H1 (cell line): ENCODE data around the gene NANOGP8. TPM values are rescaled to one million over a fixed set of nuclear protein-coding genes. Genes with fewer than 3 reads are reported as not detected.

ENCODE experiments used
- CTCF ChIA-PET: fragments of 300-600 bp; sonication (Branson Sonifier 250); formaldehyde crosslinking; loops from one replicate; lab custom pipeline; 2021; ENCODE audit not compliant: partially characterized antibody; lab: Charles Lee
- POLR2A ChIA-PET: fragments of 300-600 bp; sonication (Branson Sonifier 250); formaldehyde crosslinking; loops from one replicate; lab custom pipeline; 2021; ENCODE audit warnings: inconsistent platforms; ENCODE audit not compliant: partially characterized antibody; lab: Charles Lee
- DNase-seq, 2 experiments: peaks; one replicate each; pipeline versions ENCODE4 v3.0.0 to v3.0.0-alpha.2; 2010 to 2022; ENCODE audit warnings: low spot score in 2 of 2, low read depth in 1 of 2, mixed read lengths in 1 of 2
- FAIRE-seq: peaks from 2 replicates; lab custom pipeline; 2011; peaks lifted over from hg19 to GRCh38; lab: Jason Lieb, UNC
- H2AFZ ChIP-seq: 2 replicates; pipeline ENCODE4 v1.8.1; 2012; ENCODE audit warnings: low read length, inconsistent platforms
- H2AK5ac ChIP-seq: 2 replicates; pipeline ENCODE4 v1.6.1; 2013; ENCODE audit warnings: low read depth, low read length
- H2BK120ac ChIP-seq: replicated peaks from 2 replicates; pipeline ENCODE3; 2013; ENCODE audit warnings: low read depth, low read length, inconsistent platforms
- H2BK12ac ChIP-seq: 2 replicates; pipeline ENCODE4 v1.6.1; 2013; ENCODE audit warnings: low read depth, low read length
- H2BK15ac ChIP-seq: 2 replicates; pipeline ENCODE4 v1.6.1; 2013; ENCODE audit warnings: low read length
- H2BK20ac ChIP-seq: 2 replicates; pipeline ENCODE4 v1.6.1; 2013; ENCODE audit warnings: low read length
- H2BK5ac ChIP-seq: 2 replicates; pipeline ENCODE4 v1.6.1; 2013; ENCODE audit warnings: low read depth, low read length
- H3K14ac ChIP-seq: 2 replicates; pipeline ENCODE4 v1.6.1; 2013; ENCODE audit warnings: inconsistent platforms; ENCODE audit not compliant: insufficient read length
- H3K18ac ChIP-seq: 2 replicates; pipeline ENCODE4 v1.6.1; 2013; ENCODE audit warnings: low read length; ENCODE audit errors: extremely low read depth
- H3K23ac ChIP-seq: 2 replicates; pipeline ENCODE4 v1.6.1; 2013; ENCODE audit warnings: inconsistent platforms; ENCODE audit not compliant: insufficient read length
- H3K23me2 ChIP-seq: 2 replicates; pipeline ENCODE4 v1.6.1; 2013; ENCODE audit warnings: low read depth, low read length
- H3K27ac ChIP-seq: 2 replicates; pipeline ENCODE4 v1.6.1; 2011; ENCODE audit warnings: low read depth, low read length, inconsistent platforms
- H3K27me3 ChIP-seq, 4 experiments: replicated peaks in 1 of 4; 1 replicate in 1 of 4; 2 replicates in 3 of 4; pipeline versions ENCODE4 v1.6.1 to v1.8.1; 2011 to 2013; ENCODE audit warnings: low read length in 3 of 4, mild to moderate bottlenecking in 3 of 4, inconsistent platforms in 2 of 4, mixed read lengths in 2 of 4, moderate library complexity in 1 of 4; ENCODE audit not compliant: control insufficient read depth in 3 of 4, insufficient read depth in 3 of 4; ENCODE audit errors: extremely low read depth in 1 of 4
- H3K36me3 ChIP-seq, 4 experiments: 2 replicates each; pipeline versions ENCODE4 v1.6.1 to v1.8.1; 2011 to 2013; ENCODE audit warnings: mild to moderate bottlenecking in 4 of 4, low read length in 3 of 4, moderate library complexity in 2 of 4, control low read depth in 1 of 4, inconsistent platforms in 1 of 4; ENCODE audit not compliant: insufficient read depth in 4 of 4, control insufficient read depth in 2 of 4
- H3K4ac ChIP-seq: replicated peaks from 2 replicates; pipeline ENCODE3; 2013; ENCODE audit warnings: low read length, low read depth, mixed read lengths, inconsistent platforms; ENCODE audit not compliant: insufficient read length
- H3K4me1 ChIP-seq, 4 experiments: replicated peaks in 1 of 4; 1 replicate in 1 of 4; 2 replicates in 3 of 4; pipeline versions ENCODE4 v1.6.1 to v1.8.1; 2011 to 2013; ENCODE audit warnings: low read length in 3 of 4, inconsistent platforms in 2 of 4, mixed read lengths in 1 of 4; ENCODE audit not compliant: insufficient read depth in 4 of 4, control insufficient read depth in 3 of 4
- H3K4me2 ChIP-seq, 2 experiments: 2 replicates each; pipeline versions ENCODE4 v1.6.1 to v1.8.1; 2011 to 2013; ENCODE audit warnings: low read depth in 2 of 2, low read length in 2 of 2, control low read depth in 1 of 2, inconsistent platforms in 1 of 2, mild to moderate bottlenecking in 1 of 2; ENCODE audit not compliant: insufficient read depth in 1 of 2
- H3K4me3 ChIP-seq, 4 experiments: fragments of 200-600, 300-600 bp in 1 of 4; sonication (generic), shearing (Covaris generic), sonication (Bioruptor Twin) in 1 of 4; 2 replicates each; pipeline versions ENCODE4 v1.5.1 to v1.8.1; 2011 to 2016; ENCODE audit warnings: low read length in 4 of 4, low read depth in 3 of 4, control low read depth in 2 of 4, inconsistent platforms in 2 of 4, mild to moderate bottlenecking in 2 of 4, mixed read lengths in 1 of 4, moderate library complexity in 1 of 4; ENCODE audit not compliant: insufficient read depth in 2 of 4; ENCODE audit errors: extremely low read depth in 1 of 4
- H3K56ac ChIP-seq: replicated peaks from 2 replicates; pipeline ENCODE3; 2013; ENCODE audit warnings: low read depth, mild to moderate bottlenecking, mixed read lengths, low read length, inconsistent platforms; ENCODE audit not compliant: insufficient read length
- H3K79me1 ChIP-seq: 2 replicates; pipeline ENCODE4 v1.6.1; 2013; ENCODE audit warnings: low read depth, low read length, control low read depth
- H3K79me2 ChIP-seq, 2 experiments: 2 replicates each; pipeline versions ENCODE4 v1.6.1 to v1.8.1; 2012 to 2013; ENCODE audit warnings: low read length in 2 of 2, mild to moderate bottlenecking in 2 of 2, inconsistent platforms in 1 of 2; ENCODE audit not compliant: insufficient read depth in 2 of 2, control insufficient read depth in 1 of 2
- H3K9ac ChIP-seq, 4 experiments: replicated peaks in 1 of 4; 1 replicate in 1 of 4; 2 replicates in 3 of 4; pipeline versions ENCODE4 v1.6.1 to v1.8.1; 2011 to 2013; ENCODE audit warnings: low read depth in 3 of 4, low read length in 3 of 4, control low read depth in 2 of 4, mild to moderate bottlenecking in 2 of 4, moderate library complexity in 2 of 4, inconsistent platforms in 1 of 4; ENCODE audit errors: extremely low read depth in 1 of 4
- H3K9me3 ChIP-seq, 2 experiments: 2 replicates each; pipeline versions ENCODE4 v1.6.1 to v1.8.1; 2012 to 2013; ENCODE audit warnings: mild to moderate bottlenecking in 2 of 2, moderate library complexity in 2 of 2, control low read depth in 1 of 2, inconsistent platforms in 1 of 2, low read depth in 1 of 2, low read length in 1 of 2, mixed read lengths in 1 of 2; ENCODE audit not compliant: insufficient read depth in 2 of 2
- H4K20me1 ChIP-seq, 2 experiments: replicated peaks in 1 of 2; 2 replicates each; pipeline versions ENCODE3 to v1.8.1; 2011 to 2013; ENCODE audit warnings: inconsistent platforms in 2 of 2, low read length in 2 of 2, mild to moderate bottlenecking in 1 of 2; ENCODE audit not compliant: insufficient read depth in 2 of 2, control insufficient read depth in 1 of 2
- H4K5ac ChIP-seq: 2 replicates; pipeline ENCODE4 v1.6.1; 2013; ENCODE audit warnings: low read length, low read depth, mixed read lengths, inconsistent platforms; ENCODE audit not compliant: insufficient read length
- H4K8ac ChIP-seq: 2 replicates; pipeline ENCODE4 v1.8.0; 2013; ENCODE audit warnings: mild to moderate bottlenecking, moderate library complexity, low read length, inconsistent platforms; ENCODE audit not compliant: insufficient read depth; ENCODE audit errors: extremely low read depth
- H4K91ac ChIP-seq: replicated peaks from 2 replicates; pipeline ENCODE3; 2013; ENCODE audit warnings: low read length, mixed read lengths, inconsistent platforms; ENCODE audit not compliant: insufficient read length
- CBX8 ChIP-seq: fragments of 300-800, 300-1000 bp; sonication (generic); IDR thresholded peaks from 2 replicates; pipeline ENCODE4 v1.7.1; 2016; ENCODE audit warnings: low read depth, low read length, borderline replicate concordance
- EGR1 ChIP-seq: IDR thresholded peaks from 2 replicates; pipeline ENCODE4 v1.6.1; 2011; ENCODE audit warnings: low read depth, low read length, borderline replicate concordance
- MAFK ChIP-seq: IDR thresholded peaks from 2 replicates; pipeline ENCODE4 v1.6.1; 2012; ENCODE audit warnings: low read depth, mild to moderate bottlenecking, improper control_type of control experiment, low read length
- MAX ChIP-seq: IDR thresholded peaks from 2 replicates; pipeline ENCODE4 v1.6.1; 2012; ENCODE audit warnings: inconsistent platforms
- SAP30 ChIP-seq: fragments of 300-600 bp; sonication (generic); IDR thresholded peaks from 2 replicates; pipeline ENCODE4 v1.7.1; 2012; ENCODE audit warnings: low read length, moderate library complexity, mild to moderate bottlenecking, inconsistent platforms; ENCODE audit not compliant: insufficient read depth, insufficient replicate concordance
- SIN3A ChIP-seq, 2 experiments: IDR thresholded peaks in 1 of 2; conservative IDR thresholded peaks in 1 of 2; 2 replicates each; pipeline ENCODE4 v1.6.1; 2011 to 2012; ENCODE audit warnings: low read length in 2 of 2, improper control_type of control experiment in 1 of 2, low read depth in 1 of 2, mild to moderate bottlenecking in 1 of 2
- SIX5 ChIP-seq: IDR thresholded peaks from 2 replicates; pipeline ENCODE4 v1.6.1; 2011; ENCODE audit warnings: mild to moderate bottlenecking, low read depth, low read length
- SUZ12 ChIP-seq: fragments of 200-600 bp; sonication (generic); IDR thresholded peaks from 2 replicates; pipeline ENCODE4 v1.6.1; 2012; ENCODE audit warnings: mild to moderate bottlenecking, inconsistent platforms, low read length, moderate library complexity, mixed read lengths
- TCF12 ChIP-seq: IDR thresholded peaks from 2 replicates; pipeline ENCODE4 v1.6.1; 2011; ENCODE audit warnings: low read depth, mild to moderate bottlenecking, low read length
- USF2 ChIP-seq: IDR thresholded peaks from 2 replicates; pipeline ENCODE4 v1.6.1; 2011; ENCODE audit warnings: low read length, improper control_type of control experiment
- WGBS, 2 experiments: shearing (Covaris generic) in 1 of 2; methylation state at CpG; one replicate each; pipeline versions ENCODE4 v1.1.6 to v1.1.7; 2013 to 2015; ENCODE audit warnings: low lambda C conversion rate in 2 of 2, mixed read lengths in 2 of 2, inconsistent platforms in 1 of 2, low coverage in 1 of 2, missing lambda C conversion rate in 1 of 2; ENCODE audit not compliant: insufficient replicate concordance in 2 of 2, insufficient coverage in 1 of 2, insufficient read length in 1 of 2; ENCODE audit errors: extremely low coverage in 1 of 2, missing lambda C conversion rate in 1 of 2; 5-methylcytosine and 5-hydroxymethylcytosine counted together
- polyA plus RNA-seq, 7 experiments: library from polyadenylated mRNA; depleted of rRNA in 3 of 7; stranded (reverse) in 5 of 7; unstranded in 2 of 7; fragments of >200 nt in 5 of 7; fragments of 200-250 nt in 2 of 7; gene quantifications; 1 replicate in 5 of 7; 2 replicates in 1 of 7; 4 replicates in 1 of 7; pipeline versions ENCODE4 v1.2.1 to v1.2.3, GENCODE V29; 2011 to 2013; ENCODE audit warnings: missing spikeins in 2 of 7, mixed read lengths in 2 of 7
- total RNA-seq: library from RNA; stranded (reverse); fragmentation: NEBNext Ultra II Directional; extraction: Animal tissue kit (Norgen Biotek cat#: 25700); gene quantifications from 2 replicates; pipeline ENCODE4 v1.2.1, GENCODE V29; 2021

The NANOGP8 gene
- total and polyA plus RNA-seq, 2 of the 8 experiments (the other 6 are each of a cell fraction or from before 2014, with no cell fraction given) = 23.3 to 40.6 TPM

- no peaks in the 10 kb centered on the region for H3K79me1 ChIP-seq
- WGBS, 2 experiments = 75% methylated on average over 10 of the region's 10 CpGs; no CpG with 5 or more reads in 1 of the 2 experiments
- no peak overlapping the region for H2AK5ac ChIP-seq
- peaks cover 0 to 9% (median 5%) of the 10 kb centered on the region in 4 experiments; a peak in 5 of 7 replicates for H3K4me1 ChIP-seq
- no peak overlapping the region for H3K4me3 ChIP-seq
- no peak overlapping the region for H3K56ac ChIP-seq
- CTCF ChIA-PET = interaction anchor here (0.6 to 1.1 kb wide), 2 partner anchors 10 to 99 kb away, joined by 3 to 4 read pairs; no protein-coding TSS in a partner anchor
- no peaks in the 10 kb centered on the region; a peak in 1 of 4 replicates for H3K9me3 ChIP-seq
- H3K27ac ChIP-seq = no peak overlapping the region
- peak overlapping the region; percentile 2; the same call in 1 of the 2 replicates for H2BK12ac ChIP-seq
- H4K91ac ChIP-seq = peak overlapping the region; percentile 39
- peak; percentile 13 for FAIRE-seq
- no peaks in the 10 kb centered on the region for H4K20me1 ChIP-seq
- 0 out of 2 replicates have a peak overlapping the region, but pooled peaks have one; percentile 56 for H2AFZ ChIP-seq
- no peak overlapping the region for H4K8ac ChIP-seq
- POLR2A ChIA-PET = no interaction called here
- H3K23me2 ChIP-seq = no peaks in the 10 kb centered on the region
- H2BK15ac ChIP-seq = no peak overlapping the region
- no peak overlapping the region for H2BK5ac ChIP-seq
- no peak overlapping the region for H3K9ac ChIP-seq
- H3K36me3 ChIP-seq = no peaks in the 10 kb centered on the region
- H3K23ac ChIP-seq = no peak overlapping the region
- H3K4ac ChIP-seq = no peak overlapping the region
- no peak for DNase-seq
- no peaks in the 10 kb centered on the region for H3K27me3 ChIP-seq
- H3K18ac ChIP-seq = no peak overlapping the region
- H4K5ac ChIP-seq = no peak overlapping the region
- H2BK20ac ChIP-seq = peak overlapping the region; percentile 1; the same call in 1 of the 2 replicates
- H2BK120ac ChIP-seq = no peak overlapping the region
- H3K4me2 ChIP-seq = no peak overlapping the region
- H3K14ac ChIP-seq = no peak overlapping the region
- H3K79me2 ChIP-seq = no peaks in the 10 kb centered on the region
- TF ChIP-seq USF2 (no peak), CBX8 (no peak), SIN3A (conservative IDR thresholded peaks at IDR 0.05 in 1 of 2, IDR thresholded peaks at IDR 0.05 in 1 of 2; ENCODE audit: low read depth in 1 of 2, low read length in 2 of 2) (no peak), EGR1 (no peak), SAP30 (no peak), MAX (no peak), SUZ12 (no peak), SIX5 (no peak), MAFK (no peak), TCF12 (no peak)
These were observed 17.4 kb downstream of the NANOGP8 start for GRCh38 chr15:35067496-35068347.
